ENCODE data around the gene AFAP1L2.
"Not testable (repeated sequence)": the region's sequence is repeated elsewhere in the genome, so short reads cannot be mapped to it uniquely, and the experiment has no call there.

Gene AFAP1L2

GRCh38 chr10:114359041-114359952, 45.0 kb downstream of the AFAP1L2 start:
- no peak for DNase-seq

GRCh38 chr10:114357515-114357996, 46.7 kb downstream of the AFAP1L2 start:
- DNase-seq, result no peak

- no peak for DNase-seq
Measured at GRCh38 chr10:114356751-114357514, 47.4 kb downstream of the AFAP1L2 start.

DNA sequence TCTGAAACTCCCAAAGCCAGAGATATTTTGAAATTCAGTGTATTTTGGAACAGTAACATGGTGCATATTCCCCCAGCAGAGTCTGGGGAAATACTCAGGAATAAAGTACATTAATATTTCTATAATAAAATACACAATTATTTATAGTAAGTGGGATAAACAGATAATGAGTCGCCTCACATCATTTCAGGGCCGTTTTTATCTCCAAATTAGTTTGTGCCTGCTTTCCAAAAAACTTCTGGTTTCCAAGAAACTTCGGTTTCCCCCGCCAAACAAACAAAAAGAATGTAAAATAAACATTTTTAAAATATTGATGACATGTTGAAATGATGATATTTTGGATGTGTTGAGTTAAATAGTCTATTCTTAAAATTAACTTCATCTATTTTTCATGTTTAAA, 48.2 kb downstream of the AFAP1L2 start:
- DNase-seq, result no peak

GRCh38 chr10:114353383-114353782, 50.9 kb downstream of the AFAP1L2 start:
- no peak for DNase-seq

DNA sequence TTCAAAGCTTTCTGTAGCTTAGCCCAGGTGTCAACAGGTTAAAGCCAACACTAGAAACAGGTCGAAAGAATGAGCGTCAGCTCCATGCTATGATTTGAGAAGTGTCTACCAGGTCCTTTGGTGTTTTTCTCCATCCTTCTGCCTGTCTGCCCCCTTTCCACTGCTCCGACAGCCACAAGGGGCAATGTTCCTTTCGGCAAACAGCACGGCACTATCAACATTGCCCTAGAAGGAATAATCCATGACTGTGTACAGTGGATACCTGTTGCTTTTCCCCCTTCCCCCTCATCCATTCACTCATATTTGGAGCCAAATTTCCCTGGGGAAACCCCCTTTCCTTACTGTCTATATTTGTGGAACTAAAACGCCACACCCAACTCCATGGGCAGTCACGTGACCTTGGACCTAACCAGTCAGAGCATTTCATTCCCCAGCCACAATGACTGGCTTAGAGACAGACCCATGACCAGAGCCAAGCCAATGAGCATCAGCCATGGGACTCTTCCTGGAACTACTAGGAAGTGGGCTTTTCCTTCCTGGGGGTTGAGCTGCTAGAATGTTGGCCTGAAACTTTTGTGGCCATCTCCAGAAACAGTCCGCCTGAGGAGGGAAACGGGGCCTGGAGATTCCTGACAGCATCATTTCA, 51.5 kb downstream of the AFAP1L2 start:
- no peak for DNase-seq

DNA sequence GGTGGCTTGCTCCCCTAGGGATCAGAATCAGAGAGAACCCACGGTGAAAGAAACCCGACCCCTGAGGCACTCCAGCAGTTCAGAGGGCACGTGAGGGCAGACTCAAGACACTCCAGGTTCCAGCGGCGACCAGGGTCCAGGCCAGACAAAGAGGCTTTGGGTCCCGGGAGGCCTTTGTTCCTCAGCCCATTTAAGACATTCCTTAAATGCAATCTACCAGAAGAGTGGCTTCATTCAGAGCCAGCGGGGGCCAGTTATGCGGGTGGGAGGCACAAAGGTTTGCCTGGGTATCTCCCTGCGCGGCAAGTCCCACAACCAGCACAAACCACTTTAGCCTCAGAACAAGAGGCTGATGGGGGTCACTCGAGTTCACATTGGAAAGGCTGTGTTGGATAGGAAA, 53.6 kb downstream of the AFAP1L2 start:
- no peak for DNase-seq

GRCh38 chr10:114349522-114350215, 54.6 kb downstream of the AFAP1L2 start:
- no peak for DNase-seq

DNA sequence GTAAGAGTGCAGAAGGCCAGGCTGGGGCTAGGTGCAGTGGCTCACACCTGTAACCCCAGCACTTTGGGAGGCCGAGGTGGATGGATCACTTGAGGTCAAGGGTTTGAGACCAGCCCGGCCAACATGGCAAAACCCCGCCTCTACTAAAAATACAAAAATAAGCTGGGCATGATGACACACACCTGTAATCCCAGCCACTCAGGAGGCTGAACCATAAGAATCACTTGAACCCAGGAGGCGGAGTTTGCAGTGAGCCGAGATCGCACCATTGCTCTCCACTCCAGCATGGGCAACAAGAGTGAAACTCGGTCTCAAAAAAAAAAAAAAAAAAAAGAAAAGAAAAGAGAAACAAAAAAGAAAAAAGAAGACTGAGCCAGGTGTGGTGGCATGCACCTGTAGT, 55.2 kb downstream of the AFAP1L2 start:
- not testable (repeated sequence) for DNase-seq

DNA sequence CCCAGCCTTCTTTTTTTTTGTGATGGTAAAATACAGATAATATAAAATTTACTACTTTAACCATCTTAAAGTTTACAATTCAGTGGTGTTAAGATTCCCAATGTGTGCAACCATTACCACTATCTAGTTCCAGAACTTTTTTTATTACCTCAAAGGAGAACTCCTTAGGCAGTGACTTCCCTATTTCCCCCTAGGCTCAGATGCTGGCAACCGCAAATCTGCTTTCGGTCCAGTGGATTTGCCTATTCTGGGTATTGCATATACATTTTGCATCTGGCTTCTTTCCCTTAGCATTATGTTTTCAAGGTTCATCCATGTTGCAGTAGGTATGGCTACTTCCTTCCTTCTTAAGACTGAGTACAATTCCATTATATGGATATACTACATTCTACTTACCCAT, 56.5 kb downstream of the AFAP1L2 start:
- DNase-seq, result no peak

DNA sequence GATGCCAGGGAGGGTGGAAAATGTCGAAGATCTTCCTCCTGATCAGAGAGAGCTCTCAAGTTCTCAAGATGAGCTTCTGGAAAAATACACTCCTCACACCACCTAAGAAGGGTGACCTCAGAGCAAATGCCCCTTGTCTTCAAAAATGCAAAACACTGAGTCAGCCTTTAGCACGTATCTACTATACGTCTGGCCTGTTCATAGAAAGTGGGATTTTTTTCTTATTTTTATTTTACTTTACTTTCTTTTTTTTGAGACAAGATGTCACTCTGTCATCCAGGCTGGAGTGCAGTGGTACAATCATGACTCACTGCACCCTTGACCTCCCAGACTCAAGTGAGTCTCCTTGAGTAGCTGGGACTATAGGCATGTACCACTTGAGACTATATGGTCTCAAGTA, 57.1 kb downstream of the AFAP1L2 start:
- no peak for DNase-seq

DNA sequence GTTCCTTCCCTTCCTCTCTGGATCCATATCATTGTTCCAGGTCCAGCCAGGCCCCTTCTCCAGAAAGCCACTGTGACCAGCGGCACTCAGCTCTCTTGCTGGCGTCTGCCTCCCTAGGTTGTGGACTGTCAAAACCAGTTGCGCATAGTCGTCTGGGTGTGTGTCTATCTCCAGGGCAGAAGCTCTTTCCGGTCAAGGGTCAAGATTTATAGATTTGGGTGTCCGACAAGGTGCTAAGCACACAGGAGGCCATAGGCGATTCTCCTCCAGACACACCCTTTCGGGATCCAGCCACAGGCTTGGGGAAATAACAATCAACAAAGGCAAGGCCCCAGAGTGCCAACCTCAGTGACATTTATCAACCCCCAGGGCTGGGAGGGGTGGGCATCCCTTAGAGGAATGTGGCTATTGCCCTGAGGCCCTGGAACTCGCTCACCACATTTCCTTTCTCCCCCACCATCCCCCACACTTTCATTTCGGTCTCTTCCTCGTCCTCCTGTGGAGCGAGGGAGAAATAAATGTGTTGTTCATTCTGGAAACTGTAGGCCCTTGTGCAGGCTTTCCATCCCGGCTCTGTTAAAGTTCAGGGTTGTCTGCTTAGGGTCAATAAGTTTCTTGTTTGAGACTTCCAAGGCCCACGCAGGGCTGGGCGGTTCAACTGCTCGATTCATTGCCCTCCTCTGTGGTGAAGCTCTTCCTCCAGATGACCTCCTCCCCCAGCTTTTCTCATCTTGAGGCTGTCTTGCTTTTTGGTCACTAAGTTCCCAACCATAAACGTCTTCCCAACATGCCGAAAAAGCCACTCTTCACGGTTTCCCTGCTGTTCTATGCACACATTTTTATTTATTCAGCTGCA, 57.9 kb downstream of the AFAP1L2 start:
- DNase-seq, result no peak

GRCh38 chr10:114345701-114346100, 58.6 kb downstream of the AFAP1L2 start:
- DNase-seq, result no peak

DNA sequence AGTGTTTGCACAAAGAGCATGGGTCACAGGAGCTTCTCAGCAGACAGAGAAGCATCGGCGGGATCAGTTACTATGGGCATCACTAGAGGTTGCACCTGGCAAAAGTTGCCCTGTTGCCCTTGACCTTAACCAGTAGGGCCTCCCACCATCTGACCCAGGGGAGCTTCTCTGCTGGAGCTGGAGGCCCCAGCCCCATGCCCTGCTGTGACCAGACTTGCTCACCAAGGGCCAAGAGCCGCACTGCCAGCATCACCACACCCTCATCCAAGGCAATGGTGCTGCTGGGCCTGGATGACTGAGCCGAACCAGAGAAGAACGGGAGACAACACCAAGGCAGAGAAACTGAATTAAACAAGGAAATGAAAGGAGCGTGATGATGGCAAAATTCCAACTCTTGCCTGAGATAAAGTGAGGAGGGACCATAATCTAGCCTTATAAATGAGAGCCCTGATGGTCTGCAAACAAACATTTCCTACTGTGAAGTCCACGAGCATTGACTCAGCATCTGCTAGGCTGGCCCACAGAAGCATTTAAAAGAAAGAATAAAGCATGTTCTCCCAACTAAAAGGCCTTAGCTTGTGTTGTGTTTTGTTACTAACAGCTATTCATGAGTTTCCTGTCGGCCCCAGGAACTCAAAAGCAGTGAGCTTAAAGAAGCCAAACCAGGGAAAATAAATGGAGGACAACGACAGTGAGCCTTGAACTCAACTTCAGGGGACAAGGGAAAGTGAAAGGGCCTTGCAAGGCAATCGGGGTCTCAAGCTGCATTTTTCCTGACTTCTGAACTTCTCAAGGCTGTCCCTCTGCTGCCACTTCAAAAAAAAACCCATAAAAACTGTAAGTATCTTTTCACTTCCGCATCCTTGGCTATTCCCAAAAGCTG, 60.4 kb downstream of the AFAP1L2 start:
- DNase-seq, result no peak

DNA sequence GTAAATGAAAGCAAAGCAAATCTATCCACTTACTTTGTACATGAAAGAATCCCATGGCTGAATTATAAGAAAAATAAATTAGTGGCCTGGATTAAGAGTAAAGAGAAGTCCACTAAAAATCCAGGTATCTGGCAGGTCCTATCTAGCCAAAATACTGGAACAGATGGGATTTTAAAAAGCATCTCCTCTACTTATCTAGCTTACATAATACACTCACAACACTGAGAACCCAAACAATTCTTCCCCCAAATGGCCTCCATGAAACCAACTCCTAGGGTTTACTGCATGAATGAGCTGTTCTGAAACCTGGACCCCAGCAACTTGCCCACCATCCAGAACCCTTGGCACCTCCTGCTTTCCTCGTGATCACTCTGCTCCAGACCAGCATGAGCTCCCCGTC, 61.3 kb downstream of the AFAP1L2 start:
- no peak for DNase-seq

GRCh38 chr10:114340816-114341215, 63.5 kb downstream of the AFAP1L2 start:
- DNase-seq, result no peak

DNA sequence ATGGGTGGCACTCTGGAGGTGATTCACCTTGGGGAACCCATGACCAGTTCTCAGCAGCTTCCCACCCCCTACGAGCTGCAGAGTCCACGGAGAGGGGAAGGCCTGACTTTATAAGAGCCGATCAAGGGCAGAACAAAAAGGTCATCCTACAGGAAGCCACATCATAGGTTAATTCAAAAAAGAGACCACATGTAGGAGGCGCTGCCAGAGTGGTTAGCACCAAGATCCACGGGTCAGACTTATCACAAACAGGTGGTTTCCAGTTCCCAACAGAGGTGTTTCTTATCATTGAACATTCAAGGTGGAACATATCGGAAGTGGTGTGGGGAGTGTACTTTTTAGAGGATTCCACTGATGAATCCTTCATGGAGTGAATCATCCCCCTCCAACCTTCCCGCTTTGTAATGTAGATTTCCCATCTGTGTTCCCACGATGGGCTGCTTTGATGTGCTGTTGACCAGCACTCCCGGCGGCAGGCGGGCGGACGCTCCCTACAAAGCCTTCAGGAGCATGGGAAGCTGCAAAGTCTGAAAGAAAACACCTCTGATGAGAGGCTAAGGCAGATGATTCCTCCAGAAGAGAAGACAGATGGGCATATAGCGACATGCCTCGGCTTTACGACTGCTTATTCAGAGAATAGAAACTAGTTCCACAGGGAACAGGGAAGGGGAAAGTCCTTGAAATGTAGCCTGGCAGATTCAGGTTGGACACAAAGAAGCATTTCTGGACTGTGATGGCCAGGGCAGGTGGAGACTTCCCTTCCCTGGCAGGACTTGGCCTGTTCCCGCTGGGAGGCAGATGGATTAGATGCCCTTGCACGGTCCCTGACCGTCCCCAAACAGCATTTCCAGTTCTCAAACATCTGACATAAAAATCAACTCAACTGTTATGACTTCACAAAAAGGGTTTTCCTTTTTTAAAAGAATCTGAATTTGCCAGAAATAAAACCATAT, 66.5 kb downstream of the AFAP1L2 start:
- no peak for DNase-seq

GRCh38 chr10:114336823-114337509, 67.3 kb downstream of the AFAP1L2 start:
- DNase-seq, result no peak

DNA sequence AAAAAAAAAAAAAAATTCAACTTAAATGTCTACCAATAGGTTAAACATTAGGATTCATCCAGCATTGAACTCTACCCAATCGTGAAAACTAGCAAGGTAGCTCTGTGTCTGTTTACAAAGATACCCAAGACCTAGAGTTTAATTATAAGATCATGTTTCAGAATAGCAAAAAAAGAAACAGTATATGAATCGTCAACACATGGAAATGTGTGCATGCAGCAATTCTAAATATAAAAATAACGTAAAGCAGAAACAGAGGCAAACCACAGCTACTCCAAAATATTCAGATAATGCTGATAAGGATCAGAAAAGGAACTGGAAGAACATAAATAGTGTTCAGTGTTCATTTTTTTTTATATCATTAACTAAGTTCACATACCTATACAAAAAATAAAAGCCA, 68.7 kb downstream of the AFAP1L2 start:
- DNase-seq, result no peak

All from NCI-H1694 treated with DMSO at 0.1 percent for 48 hours (cell line).